D721Med (cell line): ENCODE measurements around the gene TTLL8.

Experiments
- DNase-seq: peaks from one replicate; pipeline ENCODE4 v3.0.0; 2011; ENCODE audit warnings: low spot score; ENCODE audit not compliant: insufficient read length
- FAIRE-seq: peaks from 2 replicates; lab custom pipeline; 2011; peaks lifted over from hg19 to GRCh38; lab: Jason Lieb, UNC
- TF ChIP-seq, protein P1 (sequence below): IDR thresholded peaks from 2 replicates; pipeline ENCODE4 v1.5.1; 2012; ENCODE audit warnings: mild to moderate bottlenecking, control low read depth; ENCODE audit not compliant: insufficient read depth; ENCODE audit errors: missing control alignments

Gene TTLL8

GRCh38 chr22:50039669-50040443 lies 18.2 kb downstream of the TTLL8 start:
- FAIRE-seq (no peak), DNase-seq (no peak)
- TF ChIP-seq, protein P1, sequence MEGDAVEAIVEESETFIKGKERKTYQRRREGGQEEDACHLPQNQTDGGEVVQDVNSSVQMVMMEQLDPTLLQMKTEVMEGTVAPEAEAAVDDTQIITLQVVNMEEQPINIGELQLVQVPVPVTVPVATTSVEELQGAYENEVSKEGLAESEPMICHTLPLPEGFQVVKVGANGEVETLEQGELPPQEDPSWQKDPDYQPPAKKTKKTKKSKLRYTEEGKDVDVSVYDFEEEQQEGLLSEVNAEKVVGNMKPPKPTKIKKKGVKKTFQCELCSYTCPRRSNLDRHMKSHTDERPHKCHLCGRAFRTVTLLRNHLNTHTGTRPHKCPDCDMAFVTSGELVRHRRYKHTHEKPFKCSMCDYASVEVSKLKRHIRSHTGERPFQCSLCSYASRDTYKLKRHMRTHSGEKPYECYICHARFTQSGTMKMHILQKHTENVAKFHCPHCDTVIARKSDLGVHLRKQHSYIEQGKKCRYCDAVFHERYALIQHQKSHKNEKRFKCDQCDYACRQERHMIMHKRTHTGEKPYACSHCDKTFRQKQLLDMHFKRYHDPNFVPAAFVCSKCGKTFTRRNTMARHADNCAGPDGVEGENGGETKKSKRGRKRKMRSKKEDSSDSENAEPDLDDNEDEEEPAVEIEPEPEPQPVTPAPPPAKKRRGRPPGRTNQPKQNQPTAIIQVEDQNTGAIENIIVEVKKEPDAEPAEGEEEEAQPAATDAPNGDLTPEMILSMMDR: no peak

- DNase-seq: no peak
- no peak for FAIRE-seq
These were observed 21.9 kb downstream of the TTLL8 start for GRCh38 chr22:50035976-50036724.

GRCh38 chr22:50035131-50035881 lies 22.8 kb downstream of the TTLL8 start:
- no peak for FAIRE-seq
- DNase-seq: no peak
- TF ChIP-seq, protein P1: no peak

More at GRCh38 chr22:50035976-50036724, 21.9 kb downstream of the TTLL8 start:
- TF ChIP-seq, protein P1: no peak

GRCh38 chr22:50034126-50035081 lies 23.7 kb downstream of the TTLL8 start:
- FAIRE-seq (no peak), DNase-seq (no peak)
- TF ChIP-seq, protein P1: no peak

- no peak for DNase-seq
- FAIRE-seq: no peak
- TF ChIP-seq, protein P1: no peak
These were observed 25.0 kb downstream of the TTLL8 start for GRCh38 chr22:50032941-50033601.
